ENCODE data around the gene TTC9C. TPM values are rescaled to one million over a fixed set of nuclear protein-coding genes. Genes with fewer than 3 reads are reported as not detected.

The TTC9C gene
- total and polyA plus RNA-seq, 2 of the 8 experiments (the other 6 are each of a cell fraction or from before 2014, with no cell fraction given) = 25.4 to 34.1 TPM

DNA sequence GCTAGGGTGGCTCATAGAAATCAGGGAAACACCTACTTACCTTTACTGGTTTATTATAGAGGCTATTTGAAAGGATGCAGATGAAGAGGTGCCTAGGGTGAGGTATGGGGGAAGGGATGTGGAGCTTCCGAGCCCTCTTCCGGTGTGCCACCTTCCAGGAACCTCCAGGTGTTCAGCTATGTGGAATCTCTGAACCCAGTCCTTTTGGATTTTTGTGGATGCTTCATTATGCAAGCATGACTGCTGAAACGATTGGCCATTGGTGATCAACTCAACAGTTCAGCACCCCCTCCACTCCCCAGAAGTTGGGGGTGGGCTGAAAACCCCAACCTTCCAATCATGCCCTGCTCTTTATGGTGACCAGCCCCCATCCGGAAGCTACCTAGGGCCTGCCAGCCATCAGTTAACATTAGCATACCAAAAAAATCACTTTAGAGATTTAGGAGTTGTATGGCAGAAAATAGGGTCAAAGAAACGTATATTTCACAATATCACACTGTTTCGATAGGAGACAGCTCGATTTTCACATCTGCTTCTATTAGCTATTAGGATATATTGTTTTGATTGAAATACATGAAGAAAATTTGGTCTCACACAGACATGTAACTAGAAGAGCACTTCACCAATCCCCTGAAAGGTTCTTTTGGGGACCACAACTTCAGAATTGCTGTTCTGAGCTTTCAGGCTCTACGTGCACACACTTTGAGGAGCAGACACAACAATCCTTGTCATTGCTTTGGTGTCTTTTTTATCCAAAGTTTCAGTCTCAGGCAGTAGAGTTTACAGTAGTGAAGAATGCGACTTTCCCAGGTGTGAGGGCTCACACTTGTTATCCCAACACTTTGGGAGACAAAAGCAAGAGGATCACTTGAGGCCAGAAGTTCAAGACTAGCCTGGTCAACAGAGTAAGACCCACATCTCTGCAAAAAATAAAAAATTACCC, 29.8 kb downstream of the TTC9C start:
- Histone ChIP-seq H4K5ac (ENCODE audit: insufficient read length, low read depth, low read length) (peak overlapping the region; percentile 82), H2BK5ac (ENCODE audit: low read depth, low read length) (peak overlapping the region; percentile 73), H3K27ac (ENCODE audit: low read depth, low read length) (peak overlapping the region; percentile 6; the same call in 1 of the 2 replicates), H3K18ac (ENCODE audit: extremely low read depth, low read length) (peak overlapping the region; percentile 64), H3K9ac (replicated peaks in 1 of 4; ENCODE audit: extremely low read depth in 1 of 4, low read depth in 3 of 4, low read length in 3 of 4) (peak overlapping the region in 3 of 4 experiments; percentile 31 to 64 (median 54); a peak in 2 of 7 replicates), H2BK20ac (ENCODE audit: low read length) (no peak overlapping the region; the same call in 1 of the 2 replicates), H3K23ac (ENCODE audit: insufficient read length) (no peak overlapping the region), H3K4ac (replicated peaks; ENCODE audit: insufficient read length, low read depth, low read length) (peak overlapping the region; percentile 89), H3K56ac (replicated peaks; ENCODE audit: insufficient read length, low read depth, low read length) (peak overlapping the region; percentile 43), H4K20me1 (replicated peaks in 1 of 2; ENCODE audit: control insufficient read depth in 1 of 2, insufficient read depth in 2 of 2, low read length in 2 of 2) (peaks cover 3% of the 10 kb centered on the region in 2 experiments), H4K8ac (ENCODE audit: extremely low read depth, insufficient read depth, low read length) (no peak overlapping the region), H3K4me2 (ENCODE audit: insufficient read depth in 1 of 2, low read depth in 2 of 2, low read length in 2 of 2) (peak overlapping the region; percentile 82 to 88), H3K23me2 (ENCODE audit: low read depth, low read length) (peaks cover 8% of the 10 kb centered on the region; the same call in 1 of the 2 replicates), H3K27me3 (replicated peaks in 1 of 4; ENCODE audit: control insufficient read depth in 3 of 4, extremely low read depth in 1 of 4, insufficient read depth in 3 of 4, low read length in 3 of 4) (no peaks in the 10 kb centered on the region), H3K9me3 (ENCODE audit: insufficient read depth in 2 of 2, low read depth in 1 of 2, low read length in 1 of 2) (no peaks in the 10 kb centered on the region), H3K79me1 (ENCODE audit: low read depth, low read length) (peaks cover 6% of the 10 kb centered on the region), H3K36me3 (ENCODE audit: control insufficient read depth in 2 of 4, insufficient read depth in 4 of 4, low read length in 3 of 4) (peaks cover 0 to 7% (median 2%) of the 10 kb centered on the region in 4 experiments; a peak in 6 of 8 replicates), H3K14ac (ENCODE audit: insufficient read length) (no peak overlapping the region), H3K79me2 (ENCODE audit: control insufficient read depth in 1 of 2, insufficient read depth in 2 of 2, low read length in 2 of 2) (peaks cover 6 to 40% of the 10 kb centered on the region in 2 experiments), H2BK12ac (ENCODE audit: low read depth, low read length) (no peak overlapping the region), H3K4me1 (replicated peaks in 1 of 4; ENCODE audit: control insufficient read depth in 3 of 4, insufficient read depth in 4 of 4, low read length in 3 of 4) (peaks cover 9 to 16% (median 11%) of the 10 kb centered on the region in 4 experiments), H4K91ac (replicated peaks; ENCODE audit: insufficient read length, low read length) (peak overlapping the region; percentile 9), H2BK15ac (ENCODE audit: low read length) (no peak overlapping the region), H2AK5ac (ENCODE audit: low read depth, low read length) (no peak overlapping the region), H2BK120ac (replicated peaks; ENCODE audit: low read depth, low read length) (peak overlapping the region; percentile 98), H3K4me3 (ENCODE audit: extremely low read depth in 1 of 4, insufficient read depth in 2 of 4, low read depth in 3 of 4, low read length in 4 of 4) (peak overlapping the region; percentile 44 to 75 (median 52)), H2AFZ (ENCODE audit: low read length) (no peak overlapping the region)
- POLR2A ChIA-PET (ENCODE audit: partially characterized antibody) = interaction anchor here (0.7 to 16.9 kb wide), 28 partner anchors 8 to 186 kb away, joined by 3 to 192 read pairs (median 4); partner anchors contain the start of genes BSCL2, GNG3, HNRNPUL2 and INTS5
- no peak for FAIRE-seq
- CTCF ChIA-PET (ENCODE audit: partially characterized antibody) = interaction anchor here (0.6 to 2.5 kb wide), 5 partner anchors 11 to 285 kb away, joined by 3 to 12 read pairs (median 5); partner anchors contain the start of genes HNRNPUL2 and TTC9C
- DNase-seq (ENCODE audit: low read depth in 1 of 2, low spot score in 2 of 2) = peak; percentile 71 to 76
- WGBS, 2 experiments (ENCODE audit: extremely low coverage in 1 of 2, insufficient coverage in 1 of 2, insufficient read length in 1 of 2, insufficient replicate concordance in 2 of 2, low coverage in 1 of 2, low lambda C conversion rate in 2 of 2, missing lambda C conversion rate in 1 of 2) = 6% methylated on average over 9 of the region's 9 CpGs; no CpG with 5 or more reads in 1 of the 2 experiments
- TF ChIP-seq PHF8 (conservative IDR thresholded peaks at IDR 0.05; ENCODE audit: low read depth, low read length) = no peak
- TF ChIP-seq YY1 (IDR thresholded peaks at IDR 0.05; ENCODE audit: low read depth, low read length) = no peak
- peak; percentile 65 for TF ChIP-seq ASH2L (IDR thresholded peaks at IDR 0.05; ENCODE audit: low read length)
- TF ChIP-seq NANOG (IDR thresholded peaks at IDR 0.05; ENCODE audit: insufficient read depth, low read depth, low read length, poor library complexity, severe bottlenecking) = peak; percentile 22
- TF ChIP-seq FOSL1 (IDR thresholded peaks at IDR 0.05; ENCODE audit: insufficient read depth, low read depth, low read length) = no peak
- TF ChIP-seq, protein P1, sequence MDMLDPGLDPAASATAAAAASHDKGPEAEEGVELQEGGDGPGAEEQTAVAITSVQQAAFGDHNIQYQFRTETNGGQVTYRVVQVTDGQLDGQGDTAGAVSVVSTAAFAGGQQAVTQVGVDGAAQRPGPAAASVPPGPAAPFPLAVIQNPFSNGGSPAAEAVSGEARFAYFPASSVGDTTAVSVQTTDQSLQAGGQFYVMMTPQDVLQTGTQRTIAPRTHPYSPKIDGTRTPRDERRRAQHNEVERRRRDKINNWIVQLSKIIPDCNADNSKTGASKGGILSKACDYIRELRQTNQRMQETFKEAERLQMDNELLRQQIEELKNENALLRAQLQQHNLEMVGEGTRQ (IDR thresholded peaks at IDR 0.05; ENCODE audit: low read length) = no peak
- TF ChIP-seq POLR2AphosphoS5 (IDR thresholded peaks at IDR 0.05; ENCODE audit: low read depth, low read length) = 0 out of 2 replicates have a peak, but pooled peaks have one; percentile 36
- TF ChIP-seq EZH2 (IDR thresholded peaks at IDR 0.05; ENCODE audit: low read depth, low read length, severe bottlenecking) = no peak
- TF ChIP-seq SP1 (IDR thresholded peaks at IDR 0.05; ENCODE audit: low read depth, low read length) = peak; percentile 76; the same call in 1 of the 2 replicates

Data from H1 (cell line).